Chondrocyte (in vitro differentiated cells): ENCODE data around the gene MALRD1. TPM values are rescaled to one million over a fixed set of nuclear protein-coding genes. Genes with fewer than 3 reads are reported as not detected.

Experiments
- DNase-seq: peaks from one replicate; pipeline ENCODE4 v3.0.0; 2021; ENCODE audit warnings: mixed read lengths, low spot score
- H3K27ac Mint-ChIP-seq: one replicate; pipeline ENCODE4 v1.8.0; 2021; ENCODE audit warnings: mild to moderate bottlenecking, moderate library complexity, mixed read lengths; ENCODE audit not compliant: unreplicated experiment
- H3K27me3 Mint-ChIP-seq: 2 replicates; pipeline ENCODE4 v1.8.0; 2021; ENCODE audit warnings: low read depth, mixed read lengths
- H3K36me3 Mint-ChIP-seq: 2 replicates; pipeline ENCODE4 v1.8.0; 2021; ENCODE audit warnings: low read depth, mixed read lengths
- H3K4me1 Mint-ChIP-seq: 2 replicates; pipeline ENCODE4 v1.8.0; 2021; ENCODE audit warnings: low read depth, mild to moderate bottlenecking, mixed read lengths
- H3K4me3 Mint-ChIP-seq: one replicate; pipeline ENCODE4 v1.8.0; 2021; ENCODE audit warnings: mild to moderate bottlenecking, moderate library complexity, mixed read lengths; ENCODE audit not compliant: unreplicated experiment
- H3K9me3 Mint-ChIP-seq: 2 replicates; pipeline ENCODE4 v1.8.0; 2021; ENCODE audit warnings: low read depth, mixed read lengths
- total RNA-seq: library from RNA; stranded (reverse); gene quantifications from 3 replicates; pipeline ENCODE4 v1.2.1, GENCODE V29; 2021
- TF ChIP-seq, protein P1 (sequence below): fragments of 200-600 bp; sonication (generic); IDR thresholded peaks from 2 replicates; pipeline ENCODE4 v1.5.0; 2021; ENCODE audit warnings: antibody characterized with exemption, mild to moderate bottlenecking, moderate library complexity

Gene MALRD1
- total RNA-seq, 1 donor from 2014 or later, result 0.27 TPM

GRCh38 chr10:19302117-19302516 lies 253.5 kb downstream of the MALRD1 start:
- DNase-seq, result no peak
- no peaks in the 10 kb centered on the region for H3K36me3 Mint-ChIP-seq

GRCh38 chr10:19310066-19310465 lies 261.5 kb downstream of the MALRD1 start:
- no peak for DNase-seq
- Mint-ChIP-seq H3K9me3 (no peaks in the 10 kb centered on the region), H3K4me1 (no peaks in the 10 kb centered on the region), H3K27me3 (peaks cover 14% of the 10 kb centered on the region), H3K4me3 (no peak overlapping the region), H3K36me3 (no peaks in the 10 kb centered on the region), H3K27ac (no peak overlapping the region)
- TF ChIP-seq, protein P1, sequence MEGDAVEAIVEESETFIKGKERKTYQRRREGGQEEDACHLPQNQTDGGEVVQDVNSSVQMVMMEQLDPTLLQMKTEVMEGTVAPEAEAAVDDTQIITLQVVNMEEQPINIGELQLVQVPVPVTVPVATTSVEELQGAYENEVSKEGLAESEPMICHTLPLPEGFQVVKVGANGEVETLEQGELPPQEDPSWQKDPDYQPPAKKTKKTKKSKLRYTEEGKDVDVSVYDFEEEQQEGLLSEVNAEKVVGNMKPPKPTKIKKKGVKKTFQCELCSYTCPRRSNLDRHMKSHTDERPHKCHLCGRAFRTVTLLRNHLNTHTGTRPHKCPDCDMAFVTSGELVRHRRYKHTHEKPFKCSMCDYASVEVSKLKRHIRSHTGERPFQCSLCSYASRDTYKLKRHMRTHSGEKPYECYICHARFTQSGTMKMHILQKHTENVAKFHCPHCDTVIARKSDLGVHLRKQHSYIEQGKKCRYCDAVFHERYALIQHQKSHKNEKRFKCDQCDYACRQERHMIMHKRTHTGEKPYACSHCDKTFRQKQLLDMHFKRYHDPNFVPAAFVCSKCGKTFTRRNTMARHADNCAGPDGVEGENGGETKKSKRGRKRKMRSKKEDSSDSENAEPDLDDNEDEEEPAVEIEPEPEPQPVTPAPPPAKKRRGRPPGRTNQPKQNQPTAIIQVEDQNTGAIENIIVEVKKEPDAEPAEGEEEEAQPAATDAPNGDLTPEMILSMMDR, result no peak

More at GRCh38 chr10:19302117-19302516, 253.5 kb downstream of the MALRD1 start:
- peaks cover 7% of the 10 kb centered on the region for H3K27me3 Mint-ChIP-seq
- TF ChIP-seq, protein P1, result no peak
- no peak overlapping the region for H3K27ac Mint-ChIP-seq
- no peaks in the 10 kb centered on the region for H3K4me1 Mint-ChIP-seq
- no peaks in the 10 kb centered on the region for H3K9me3 Mint-ChIP-seq
- H3K4me3 Mint-ChIP-seq, result no peak overlapping the region

- Mint-ChIP-seq H3K4me1 (no peaks in the 10 kb centered on the region), H3K4me3 (no peak overlapping the region), H3K27ac (no peak overlapping the region), H3K9me3 (no peaks in the 10 kb centered on the region), H3K36me3 (no peaks in the 10 kb centered on the region), H3K27me3 (peaks cover 21% of the 10 kb centered on the region)
- no peak for DNase-seq
- TF ChIP-seq, protein P1, result no peak
These were observed 267.7 kb downstream of the MALRD1 start for GRCh38 chr10:19316204-19316870.

- no peak for DNase-seq
- Mint-ChIP-seq H3K27me3 (peaks cover 17% of the 10 kb centered on the region), H3K9me3 (no peaks in the 10 kb centered on the region), H3K36me3 (no peaks in the 10 kb centered on the region), H3K27ac (no peak overlapping the region), H3K4me1 (no peaks in the 10 kb centered on the region), H3K4me3 (no peak overlapping the region)
- TF ChIP-seq, protein P1, result no peak
These were observed 269.4 kb downstream of the MALRD1 start for GRCh38 chr10:19317952-19318351.

GRCh38 chr10:19325581-19325980 lies 277.0 kb downstream of the MALRD1 start:
- Mint-ChIP-seq H3K4me1 (no peaks in the 10 kb centered on the region), H3K27me3 (peaks cover 7% of the 10 kb centered on the region), H3K4me3 (no peak overlapping the region), H3K36me3 (no peaks in the 10 kb centered on the region), H3K9me3 (no peaks in the 10 kb centered on the region), H3K27ac (no peak overlapping the region)
- no peak for DNase-seq
- TF ChIP-seq, protein P1, result no peak
